HepG2 (cell line): ENCODE measurements around the gene ANKMY2. TPM values are rescaled to one million over a fixed set of nuclear protein-coding genes. Genes with fewer than 3 reads are reported as not detected.

ENCODE experiments used
- CEBPG ChIP-seq: IDR thresholded peaks from 2 replicates; pipeline ENCODE4 v1.6.1; 2016
- MAZ ChIP-seq, 2 experiments: sonication (generic) in 1 of 2; formaldehyde crosslinking in 1 of 2; IDR thresholded peaks; 2 replicates each; pipeline versions ENCODE4 v1.5.0 to v1.6.1; 2012 to 2020; ENCODE audit warnings: low read depth in 2 of 2, mild to moderate bottlenecking in 2 of 2, borderline replicate concordance in 1 of 2, improper control_type of control experiment in 1 of 2, low read length in 1 of 2, missing genetic modification reagents in 1 of 2, moderate library complexity in 1 of 2
- PHF5A ChIP-seq: IDR thresholded peaks from one replicate; pipeline ENCODE4 v1.6.1; 2018; ENCODE audit warnings: low read depth, missing genetic modification reagents; ENCODE audit not compliant: unreplicated experiment
- PITX1 ChIP-seq: sonication (generic); formaldehyde crosslinking; IDR thresholded peaks from 2 replicates; pipeline ENCODE4 v1.5.1; 2020; ENCODE audit warnings: mild to moderate bottlenecking, missing genetic modification reagents
- RXRB ChIP-seq: IDR thresholded peaks from 2 replicates; pipeline ENCODE4 v1.6.1; 2016; ENCODE audit warnings: borderline replicate concordance, missing genetic modification reagents, missing compliant biosample characterization
- ZNF317 ChIP-seq: sonication (generic); formaldehyde crosslinking; IDR thresholded peaks from 2 replicates; pipeline ENCODE4 v1.5.0; 2020; ENCODE audit warnings: mild to moderate bottlenecking, missing genetic modification reagents
- ZNF777 ChIP-seq: sonication (generic); formaldehyde crosslinking; IDR thresholded peaks from 2 replicates; pipeline ENCODE4 v1.4.0; 2020; ENCODE audit warnings: missing genetic modification reagents
- polyA plus RNA-seq, 8 experiments: library from polyadenylated mRNA; depleted of rRNA in 3 of 8; stranded (reverse) in 7 of 8; unstranded in 1 of 8; fragments of >200 nt; fragmentation: Illumina TruSeq in 4 of 8; extraction: Trizol in 4 of 8; gene quantifications; 2 replicates each; pipeline versions ENCODE4 v1.2.1 to v1.2.3, GENCODE V29; 2011 to 2016; ENCODE audit warnings: low read depth in 4 of 8, missing spikeins in 1 of 8, mixed read lengths in 1 of 8; ENCODE audit not compliant: insufficient read depth in 1 of 8
- total RNA-seq, 5 experiments: library from RNA; depleted of rRNA; stranded (reverse); fragments of >200 nt; fragmentation: Illumina TruSeq; extraction: Trizol; gene quantifications; 2 replicates each; pipeline ENCODE4 v1.2.3, GENCODE V29; 2016; ENCODE audit warnings: low read depth in 1 of 5
- TF ChIP-seq, protein P1 (sequence below), 2 experiments: fragments of 450-650 bp in 1 of 2; sonication (generic) in 1 of 2; formaldehyde crosslinking in 1 of 2; IDR thresholded peaks; 2 replicates each; pipeline versions ENCODE4 v1.6.1 to v1.8.0; 2016 to 2022; ENCODE audit warnings: antibody characterized with exemption in 1 of 2, mild to moderate bottlenecking in 1 of 2, missing genetic modification reagents in 1 of 2
- TF ChIP-seq, protein P2 (sequence below): sonication (generic); formaldehyde crosslinking; IDR thresholded peaks from 2 replicates; pipeline ENCODE4 v1.4.0; 2020; ENCODE audit warnings: missing genetic modification reagents
- TF ChIP-seq, protein P3 (sequence below): sonication (generic); formaldehyde crosslinking; IDR thresholded peaks from 2 replicates; pipeline ENCODE4 v1.9.0; 2021; ENCODE audit warnings: missing genetic modification reagents, borderline replicate concordance
- TF ChIP-seq, protein P4 (sequence below): IDR thresholded peaks from 2 replicates; pipeline ENCODE4 v1.6.1; 2018; ENCODE audit warnings: missing genetic modification reagents

The ANKMY2 gene
- total and polyA plus RNA-seq, 2 of the 13 experiments (the other 11 are each of a cell fraction or from before 2014, with no cell fraction given), result 12.2 to 21.6 TPM

DNA sequence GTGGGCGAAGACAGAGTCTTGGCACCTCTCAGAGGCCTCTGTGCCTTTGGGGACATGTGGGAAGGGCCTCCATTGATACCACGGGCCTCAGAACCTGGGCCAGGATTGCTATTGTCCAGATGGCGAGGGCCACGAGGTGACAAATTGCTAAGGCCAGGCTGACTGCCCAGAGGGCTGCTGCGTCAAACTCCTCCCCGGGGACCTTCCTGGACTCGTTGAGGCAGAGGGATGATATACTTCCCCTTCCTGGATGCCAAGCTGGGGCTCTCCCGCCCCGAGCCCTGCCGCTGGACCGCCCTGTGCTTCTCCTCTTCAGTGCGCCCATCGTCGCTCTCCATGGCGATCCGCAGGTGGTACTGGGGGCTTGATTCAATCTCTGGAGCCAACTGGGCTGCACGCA lies 60.0 kb downstream of the ANKMY2 start (continued):
- TF ChIP-seq, protein P1, sequence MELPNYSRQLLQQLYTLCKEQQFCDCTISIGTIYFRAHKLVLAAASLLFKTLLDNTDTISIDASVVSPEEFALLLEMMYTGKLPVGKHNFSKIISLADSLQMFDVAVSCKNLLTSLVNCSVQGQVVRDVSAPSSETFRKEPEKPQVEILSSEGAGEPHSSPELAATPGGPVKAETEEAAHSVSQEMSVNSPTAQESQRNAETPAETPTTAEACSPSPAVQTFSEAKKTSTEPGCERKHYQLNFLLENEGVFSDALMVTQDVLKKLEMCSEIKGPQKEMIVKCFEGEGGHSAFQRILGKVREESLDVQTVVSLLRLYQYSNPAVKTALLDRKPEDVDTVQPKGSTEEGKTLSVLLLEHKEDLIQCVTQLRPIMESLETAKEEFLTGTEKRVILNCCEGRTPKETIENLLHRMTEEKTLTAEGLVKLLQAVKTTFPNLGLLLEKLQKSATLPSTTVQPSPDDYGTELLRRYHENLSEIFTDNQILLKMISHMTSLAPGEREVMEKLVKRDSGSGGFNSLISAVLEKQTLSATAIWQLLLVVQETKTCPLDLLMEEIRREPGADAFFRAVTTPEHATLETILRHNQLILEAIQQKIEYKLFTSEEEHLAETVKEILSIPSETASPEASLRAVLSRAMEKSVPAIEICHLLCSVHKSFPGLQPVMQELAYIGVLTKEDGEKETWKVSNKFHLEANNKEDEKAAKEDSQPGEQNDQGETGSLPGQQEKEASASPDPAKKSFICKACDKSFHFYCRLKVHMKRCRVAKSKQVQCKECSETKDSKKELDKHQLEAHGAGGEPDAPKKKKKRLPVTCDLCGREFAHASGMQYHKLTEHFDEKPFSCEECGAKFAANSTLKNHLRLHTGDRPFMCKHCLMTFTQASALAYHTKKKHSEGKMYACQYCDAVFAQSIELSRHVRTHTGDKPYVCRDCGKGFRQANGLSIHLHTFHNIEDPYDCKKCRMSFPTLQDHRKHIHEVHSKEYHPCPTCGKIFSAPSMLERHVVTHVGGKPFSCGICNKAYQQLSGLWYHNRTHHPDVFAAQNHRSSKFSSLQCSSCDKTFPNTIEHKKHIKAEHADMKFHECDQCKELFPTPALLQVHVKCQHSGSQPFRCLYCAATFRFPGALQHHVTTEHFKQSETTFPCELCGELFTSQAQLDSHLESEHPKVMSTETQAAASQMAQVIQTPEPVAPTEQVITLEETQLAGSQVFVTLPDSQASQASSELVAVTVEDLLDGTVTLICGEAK (IDR thresholded peaks at IDR 0.05), result no peak
- TF ChIP-seq, protein P1 (CRISPR knock-in tag; IDR thresholded peaks at IDR 0.05), result no peak
- TF ChIP-seq PITX1 (CRISPR knock-in tag), result no peak
- TF ChIP-seq RXRB (CRISPR knock-in tag), result no peak
- TF ChIP-seq, protein P2, sequence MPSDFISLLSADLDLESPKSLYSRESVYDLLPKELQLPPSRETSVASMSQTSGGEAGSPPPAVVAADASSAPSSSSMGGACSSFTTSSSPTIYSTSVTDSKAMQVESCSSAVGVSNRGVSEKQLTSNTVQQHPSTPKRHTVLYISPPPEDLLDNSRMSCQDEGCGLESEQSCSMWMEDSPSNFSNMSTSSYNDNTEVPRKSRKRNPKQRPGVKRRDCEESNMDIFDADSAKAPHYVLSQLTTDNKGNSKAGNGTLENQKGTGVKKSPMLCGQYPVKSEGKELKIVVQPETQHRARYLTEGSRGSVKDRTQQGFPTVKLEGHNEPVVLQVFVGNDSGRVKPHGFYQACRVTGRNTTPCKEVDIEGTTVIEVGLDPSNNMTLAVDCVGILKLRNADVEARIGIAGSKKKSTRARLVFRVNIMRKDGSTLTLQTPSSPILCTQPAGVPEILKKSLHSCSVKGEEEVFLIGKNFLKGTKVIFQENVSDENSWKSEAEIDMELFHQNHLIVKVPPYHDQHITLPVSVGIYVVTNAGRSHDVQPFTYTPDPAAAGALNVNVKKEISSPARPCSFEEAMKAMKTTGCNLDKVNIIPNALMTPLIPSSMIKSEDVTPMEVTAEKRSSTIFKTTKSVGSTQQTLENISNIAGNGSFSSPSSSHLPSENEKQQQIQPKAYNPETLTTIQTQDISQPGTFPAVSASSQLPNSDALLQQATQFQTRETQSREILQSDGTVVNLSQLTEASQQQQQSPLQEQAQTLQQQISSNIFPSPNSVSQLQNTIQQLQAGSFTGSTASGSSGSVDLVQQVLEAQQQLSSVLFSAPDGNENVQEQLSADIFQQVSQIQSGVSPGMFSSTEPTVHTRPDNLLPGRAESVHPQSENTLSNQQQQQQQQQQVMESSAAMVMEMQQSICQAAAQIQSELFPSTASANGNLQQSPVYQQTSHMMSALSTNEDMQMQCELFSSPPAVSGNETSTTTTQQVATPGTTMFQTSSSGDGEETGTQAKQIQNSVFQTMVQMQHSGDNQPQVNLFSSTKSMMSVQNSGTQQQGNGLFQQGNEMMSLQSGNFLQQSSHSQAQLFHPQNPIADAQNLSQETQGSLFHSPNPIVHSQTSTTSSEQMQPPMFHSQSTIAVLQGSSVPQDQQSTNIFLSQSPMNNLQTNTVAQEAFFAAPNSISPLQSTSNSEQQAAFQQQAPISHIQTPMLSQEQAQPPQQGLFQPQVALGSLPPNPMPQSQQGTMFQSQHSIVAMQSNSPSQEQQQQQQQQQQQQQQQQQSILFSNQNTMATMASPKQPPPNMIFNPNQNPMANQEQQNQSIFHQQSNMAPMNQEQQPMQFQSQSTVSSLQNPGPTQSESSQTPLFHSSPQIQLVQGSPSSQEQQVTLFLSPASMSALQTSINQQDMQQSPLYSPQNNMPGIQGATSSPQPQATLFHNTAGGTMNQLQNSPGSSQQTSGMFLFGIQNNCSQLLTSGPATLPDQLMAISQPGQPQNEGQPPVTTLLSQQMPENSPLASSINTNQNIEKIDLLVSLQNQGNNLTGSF (CRISPR knock-in tag), result no peak
- no peak for TF ChIP-seq ZNF317 (CRISPR knock-in tag)
- TF ChIP-seq CEBPG (CRISPR knock-in tag), result no peak
- TF ChIP-seq, protein P3, sequence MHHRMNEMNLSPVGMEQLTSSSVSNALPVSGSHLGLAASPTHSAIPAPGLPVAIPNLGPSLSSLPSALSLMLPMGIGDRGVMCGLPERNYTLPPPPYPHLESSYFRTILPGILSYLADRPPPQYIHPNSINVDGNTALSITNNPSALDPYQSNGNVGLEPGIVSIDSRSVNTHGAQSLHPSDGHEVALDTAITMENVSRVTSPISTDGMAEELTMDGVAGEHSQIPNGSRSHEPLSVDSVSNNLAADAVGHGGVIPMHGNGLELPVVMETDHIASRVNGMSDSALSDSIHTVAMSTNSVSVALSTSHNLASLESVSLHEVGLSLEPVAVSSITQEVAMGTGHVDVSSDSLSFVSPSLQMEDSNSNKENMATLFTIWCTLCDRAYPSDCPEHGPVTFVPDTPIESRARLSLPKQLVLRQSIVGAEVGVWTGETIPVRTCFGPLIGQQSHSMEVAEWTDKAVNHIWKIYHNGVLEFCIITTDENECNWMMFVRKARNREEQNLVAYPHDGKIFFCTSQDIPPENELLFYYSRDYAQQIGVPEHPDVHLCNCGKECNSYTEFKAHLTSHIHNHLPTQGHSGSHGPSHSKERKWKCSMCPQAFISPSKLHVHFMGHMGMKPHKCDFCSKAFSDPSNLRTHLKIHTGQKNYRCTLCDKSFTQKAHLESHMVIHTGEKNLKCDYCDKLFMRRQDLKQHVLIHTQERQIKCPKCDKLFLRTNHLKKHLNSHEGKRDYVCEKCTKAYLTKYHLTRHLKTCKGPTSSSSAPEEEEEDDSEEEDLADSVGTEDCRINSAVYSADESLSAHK (CRISPR knock-in tag), result no peak
- no peak for TF ChIP-seq PHF5A (CRISPR knock-in tag)
- no peak for TF ChIP-seq MAZ (IDR thresholded peaks at IDR 0.05; ENCODE audit: borderline replicate concordance, low read depth, low read length)
- TF ChIP-seq MAZ (CRISPR knock-in tag; IDR thresholded peaks at IDR 0.05; ENCODE audit: low read depth), result no peak
- TF ChIP-seq, protein P4, sequence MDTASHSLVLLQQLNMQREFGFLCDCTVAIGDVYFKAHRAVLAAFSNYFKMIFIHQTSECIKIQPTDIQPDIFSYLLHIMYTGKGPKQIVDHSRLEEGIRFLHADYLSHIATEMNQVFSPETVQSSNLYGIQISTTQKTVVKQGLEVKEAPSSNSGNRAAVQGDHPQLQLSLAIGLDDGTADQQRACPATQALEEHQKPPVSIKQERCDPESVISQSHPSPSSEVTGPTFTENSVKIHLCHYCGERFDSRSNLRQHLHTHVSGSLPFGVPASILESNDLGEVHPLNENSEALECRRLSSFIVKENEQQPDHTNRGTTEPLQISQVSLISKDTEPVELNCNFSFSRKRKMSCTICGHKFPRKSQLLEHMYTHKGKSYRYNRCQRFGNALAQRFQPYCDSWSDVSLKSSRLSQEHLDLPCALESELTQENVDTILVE, result no peak
- no peak for TF ChIP-seq ZNF777 (CRISPR knock-in tag)
